Activated CD8-positive, alpha-beta T cell treated with anti-CD3 and anti-CD28 coated beads, Interleukin-2, amount 10 ng/mL, durations not matched to agents 7 days and 5 days (primary cell): Measurements from ENCODE around the gene TBC1D5. TPM values are rescaled to one million over a fixed set of nuclear protein-coding genes. Genes with fewer than 3 reads are reported as not detected.
A peak's percentile ranks its signal among the peaks of the same experiment; 100 is the strongest.

ENCODE experiments used
- ATAC-seq: fragments of 150-1000 bp; cut with Tn5 transposase; one replicate; pipeline ENCODE4 v1.10.0; 2021; ENCODE audit warnings: moderate library complexity
- CTCF ChIA-PET: fragments of 350-600 bp; sonication (Branson Sonifier 250); formaldehyde crosslinking; loops from one replicate; lab custom pipeline; 2021; ENCODE audit warnings: antibody characterized with exemption; lab: Charles Lee
- POLR2A ChIA-PET: fragments of 350-600 bp; sonication (Branson Sonifier 250); formaldehyde crosslinking; loops from one replicate; lab custom pipeline; 2021; ENCODE audit warnings: antibody characterized with exemption; lab: Charles Lee
- DNase-seq: peaks from one replicate; pipeline ENCODE4 v3.0.0-alpha.2; 2020
- H3K27ac Mint-ChIP-seq: one replicate; pipeline ENCODE4 v1.8.0; 2021; ENCODE audit warnings: mild to moderate bottlenecking, mixed read lengths
- H3K27me3 Mint-ChIP-seq: one replicate; pipeline ENCODE4 v1.8.0; 2021; ENCODE audit warnings: low read depth, mixed read lengths
- H3K36me3 Mint-ChIP-seq: one replicate; pipeline ENCODE4 v1.8.0; 2021; ENCODE audit warnings: low read depth, mixed read lengths
- H3K4me1 Mint-ChIP-seq: one replicate; pipeline ENCODE4 v1.8.0; 2021; ENCODE audit warnings: low read depth, mixed read lengths
- H3K4me3 Mint-ChIP-seq: one replicate; pipeline ENCODE4 v1.8.0; 2021; ENCODE audit warnings: mild to moderate bottlenecking, mixed read lengths
- H3K9me3 Mint-ChIP-seq: one replicate; pipeline ENCODE4 v1.8.0; 2022; ENCODE audit warnings: mixed read lengths; ENCODE audit not compliant: insufficient read depth
- total RNA-seq, 2 experiments: library from RNA; stranded (reverse); gene quantifications; one replicate each; pipeline ENCODE4 v1.2.3, GENCODE V29; 2021

TBC1D5 gene
- total RNA-seq, 2 experiments from 2014 or later, result 51.2 to 52.8 TPM

DNA sequence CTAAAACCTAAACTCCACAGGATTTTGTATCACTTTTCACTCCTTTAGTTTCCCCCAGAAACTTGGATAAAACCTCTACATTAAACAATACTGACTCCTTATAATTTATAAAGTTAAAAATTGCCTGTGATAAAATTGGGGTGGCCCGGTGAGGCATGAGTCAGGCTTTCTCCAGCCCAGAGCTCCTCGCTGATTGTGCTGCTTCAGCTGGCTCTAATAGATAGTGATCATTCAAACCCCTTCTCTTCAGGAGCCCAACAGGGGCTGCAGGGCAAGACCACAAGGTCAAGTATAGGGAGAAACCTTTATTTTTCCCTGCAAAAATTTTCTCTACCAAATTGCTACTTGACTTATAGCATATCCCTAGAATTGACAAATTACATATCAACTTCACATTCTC lies 549.4 kb downstream of the TBC1D5 start:
- Mint-ChIP-seq H3K36me3 (peaks cover 2% of the 10 kb centered on the region), H3K4me3 (no peak overlapping the region), H3K9me3 (no peaks in the 10 kb centered on the region), H3K4me1 (peaks cover 22% of the 10 kb centered on the region), H3K27ac (no peak overlapping the region), H3K27me3 (no peaks in the 10 kb centered on the region)
- CTCF ChIA-PET, result interaction anchor here (1.0 kb wide), 1 partner anchor 14 kb away, joined by 3 read pairs; no protein-coding TSS in a partner anchor
- POLR2A ChIA-PET, result no interaction called here
- no peak for DNase-seq
- ATAC-seq, result no peak

GRCh38 chr3:17190353-17191078 lies 551.9 kb downstream of the TBC1D5 start:
- POLR2A ChIA-PET, result no interaction called here
- Mint-ChIP-seq H3K36me3 (peaks cover 2% of the 10 kb centered on the region), H3K4me1 (peaks cover 17% of the 10 kb centered on the region), H3K9me3 (no peaks in the 10 kb centered on the region), H3K27me3 (no peaks in the 10 kb centered on the region), H3K4me3 (no peak overlapping the region), H3K27ac (no peak overlapping the region)
- ATAC-seq, result no peak
- CTCF ChIA-PET, result no interaction called here
- no peak for DNase-seq

DNA sequence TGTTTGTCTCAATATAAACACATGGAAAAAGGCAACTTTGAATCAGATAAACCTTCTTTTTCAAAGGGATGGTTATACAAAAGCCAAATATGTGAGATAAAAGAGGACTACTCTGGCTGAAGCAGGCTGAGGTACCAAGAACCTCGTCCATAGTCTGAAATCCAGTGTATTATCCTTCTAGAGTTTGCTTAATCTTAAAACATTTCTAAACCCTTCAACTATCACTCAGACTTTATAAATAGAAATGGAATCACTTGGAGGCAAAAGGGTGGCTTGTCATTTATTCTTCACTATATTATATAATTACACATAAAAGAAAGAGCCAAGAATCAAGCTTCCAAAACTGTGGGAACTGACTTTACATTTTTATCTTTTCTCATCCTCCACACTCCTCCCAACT lies 554.1 kb downstream of the TBC1D5 start:
- no peak for ATAC-seq
- POLR2A ChIA-PET, result no interaction called here
- Mint-ChIP-seq H3K36me3 (peaks cover 6% of the 10 kb centered on the region), H3K9me3 (no peaks in the 10 kb centered on the region), H3K4me3 (no peak overlapping the region), H3K27ac (no peak overlapping the region), H3K27me3 (no peaks in the 10 kb centered on the region), H3K4me1 (peaks cover 17% of the 10 kb centered on the region)
- DNase-seq, result no peak
- CTCF ChIA-PET, result no interaction called here

DNA sequence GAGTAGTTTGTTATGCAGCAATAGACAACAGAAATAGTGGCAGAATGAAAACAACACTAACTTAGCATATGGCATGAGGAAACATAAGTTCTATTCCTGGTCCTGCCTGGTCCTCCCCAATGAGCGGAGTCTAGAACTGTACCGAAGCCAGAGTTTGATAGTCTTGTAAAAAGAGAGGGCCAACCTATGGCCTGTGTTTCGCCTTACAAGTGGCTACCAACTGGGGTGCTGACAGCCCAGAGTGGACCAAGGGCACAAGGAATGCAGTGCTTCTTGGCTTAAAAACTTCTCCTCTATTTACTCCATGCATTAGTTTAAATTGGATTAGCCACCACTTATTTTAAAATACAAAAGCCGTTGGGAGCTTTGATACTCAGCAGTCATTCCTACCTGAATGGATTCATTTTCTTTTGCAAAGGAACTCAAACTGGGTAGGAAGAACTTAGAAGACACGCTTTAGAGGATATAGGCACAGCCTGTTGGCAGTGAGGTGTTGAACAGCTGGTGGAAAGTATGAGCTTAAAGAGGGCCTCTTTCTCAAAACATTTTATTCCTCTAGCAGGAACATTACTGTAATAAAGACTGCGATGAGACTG lies 554.7 kb downstream of the TBC1D5 start:
- Mint-ChIP-seq H3K27me3 (no peaks in the 10 kb centered on the region), H3K4me3 (no peak overlapping the region), H3K27ac (no peak overlapping the region), H3K4me1 (peaks cover 23% of the 10 kb centered on the region), H3K36me3 (peaks cover 13% of the 10 kb centered on the region), H3K9me3 (no peaks in the 10 kb centered on the region)
- ChIA-PET CTCF (interaction anchor here (0.9 kb wide), 1 partner anchor 8 kb away, joined by 3 read pairs; no protein-coding TSS in a partner anchor), POLR2A (no interaction called here)
- DNase-seq, result no peak
- no peak for ATAC-seq

DNA sequence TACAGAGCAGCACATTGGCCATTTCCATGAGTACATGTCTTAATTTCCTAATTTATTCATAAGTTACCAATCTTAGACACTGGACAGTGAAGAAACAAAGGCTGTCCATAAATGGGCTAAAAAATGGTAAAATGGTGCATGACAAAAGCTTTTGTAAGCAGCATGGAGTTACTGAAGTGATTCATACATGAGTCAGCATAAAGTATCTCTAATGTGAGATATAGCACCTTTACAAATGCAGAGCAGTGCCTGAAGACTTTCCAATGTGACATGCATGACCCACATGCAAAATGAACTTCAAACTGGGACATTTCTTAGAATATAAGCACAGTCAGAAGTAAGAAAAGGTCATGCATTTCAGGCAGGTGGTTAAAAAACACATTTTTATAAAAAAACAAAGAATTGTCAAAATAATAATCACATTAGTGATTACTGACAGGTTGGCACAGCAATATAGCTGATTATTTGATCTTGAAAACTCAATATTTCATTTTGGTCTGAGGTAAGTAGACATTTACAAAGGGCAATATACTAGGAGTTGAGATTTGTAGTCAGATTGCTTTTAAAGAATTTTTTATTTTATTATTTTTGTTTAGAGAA lies 558.4 kb downstream of the TBC1D5 start:
- Mint-ChIP-seq H3K4me1 (peaks cover 31% of the 10 kb centered on the region), H3K27me3 (no peaks in the 10 kb centered on the region), H3K27ac (no peak overlapping the region), H3K9me3 (no peaks in the 10 kb centered on the region), H3K36me3 (peaks cover 28% of the 10 kb centered on the region), H3K4me3 (no peak overlapping the region)
- CTCF ChIA-PET, result interaction anchor here (0.6 kb wide), 1 partner anchor 703 kb away, joined by 3 read pairs; no protein-coding TSS in a partner anchor
- POLR2A ChIA-PET, result no interaction called here
- DNase-seq (no peak), ATAC-seq (no peak)

DNA sequence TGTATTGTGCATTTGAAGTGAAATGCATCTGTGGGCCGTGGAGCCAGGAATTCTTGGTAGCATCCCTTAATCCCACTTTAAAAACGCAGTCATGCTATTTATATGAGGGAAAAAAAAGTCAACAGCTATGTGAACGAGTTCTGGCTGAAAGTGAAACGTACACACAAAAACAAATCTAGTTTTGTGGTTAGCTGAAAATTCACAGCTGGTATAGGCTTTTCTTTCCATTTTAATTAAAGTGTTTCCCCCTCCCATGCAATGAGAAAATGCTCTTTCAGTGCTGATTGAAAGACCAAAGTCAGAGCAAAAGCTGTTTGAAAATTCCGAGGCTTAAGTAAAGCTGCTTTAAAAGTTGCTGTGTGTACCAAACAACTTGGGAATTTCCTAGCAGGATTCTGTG lies 560.3 kb downstream of the TBC1D5 start:
- no peak overlapping the region for H3K27ac Mint-ChIP-seq
- peak overlapping the region; percentile 36 for H3K4me3 Mint-ChIP-seq
- H3K27me3 Mint-ChIP-seq, result no peaks in the 10 kb centered on the region
- CTCF ChIA-PET, result interaction anchor here (0.8 to 1.3 kb wide), 3 partner anchors 17 to 348 kb away, joined by 3 read pairs; no protein-coding TSS in a partner anchor
- H3K9me3 Mint-ChIP-seq, result no peaks in the 10 kb centered on the region
- H3K36me3 Mint-ChIP-seq, result peaks cover 32% of the 10 kb centered on the region
- ATAC-seq, result no peak
- POLR2A ChIA-PET, result no interaction called here
- no peak for DNase-seq
- H3K4me1 Mint-ChIP-seq, result peaks cover 31% of the 10 kb centered on the region

DNA sequence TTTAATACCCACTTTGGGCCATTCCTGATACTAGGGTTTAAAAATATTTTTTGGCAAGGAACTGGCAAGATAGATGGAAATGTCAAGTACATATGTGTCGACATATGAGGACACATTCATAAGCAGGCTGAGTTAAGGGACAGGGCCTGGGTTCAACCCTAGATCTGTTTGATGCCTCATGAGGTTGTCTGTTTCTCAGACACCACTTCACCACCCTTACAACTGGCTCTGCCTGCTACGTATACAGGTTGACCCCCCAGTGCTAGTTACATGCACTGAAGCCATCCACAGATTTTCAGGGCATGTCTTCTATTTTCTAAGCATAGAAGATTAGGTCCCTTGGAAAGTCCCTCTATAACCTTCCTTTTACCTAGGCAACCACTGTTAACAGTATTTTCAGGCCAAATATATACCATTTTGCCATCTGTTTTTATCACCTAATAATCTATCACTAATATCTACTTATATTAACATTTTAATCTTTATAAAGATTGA lies 561.0 kb downstream of the TBC1D5 start:
- ATAC-seq (no peak), DNase-seq (no peak)
- Mint-ChIP-seq H3K27me3 (no peaks in the 10 kb centered on the region), H3K9me3 (no peaks in the 10 kb centered on the region), H3K4me3 (no peak overlapping the region), H3K4me1 (peaks cover 31% of the 10 kb centered on the region), H3K27ac (no peak overlapping the region), H3K36me3 (peaks cover 33% of the 10 kb centered on the region)
- CTCF ChIA-PET, result no interaction called here
- POLR2A ChIA-PET, result interaction anchor here (0.9 kb wide), 1 partner anchor 30 kb away, joined by 3 read pairs; no protein-coding TSS in a partner anchor

DNA sequence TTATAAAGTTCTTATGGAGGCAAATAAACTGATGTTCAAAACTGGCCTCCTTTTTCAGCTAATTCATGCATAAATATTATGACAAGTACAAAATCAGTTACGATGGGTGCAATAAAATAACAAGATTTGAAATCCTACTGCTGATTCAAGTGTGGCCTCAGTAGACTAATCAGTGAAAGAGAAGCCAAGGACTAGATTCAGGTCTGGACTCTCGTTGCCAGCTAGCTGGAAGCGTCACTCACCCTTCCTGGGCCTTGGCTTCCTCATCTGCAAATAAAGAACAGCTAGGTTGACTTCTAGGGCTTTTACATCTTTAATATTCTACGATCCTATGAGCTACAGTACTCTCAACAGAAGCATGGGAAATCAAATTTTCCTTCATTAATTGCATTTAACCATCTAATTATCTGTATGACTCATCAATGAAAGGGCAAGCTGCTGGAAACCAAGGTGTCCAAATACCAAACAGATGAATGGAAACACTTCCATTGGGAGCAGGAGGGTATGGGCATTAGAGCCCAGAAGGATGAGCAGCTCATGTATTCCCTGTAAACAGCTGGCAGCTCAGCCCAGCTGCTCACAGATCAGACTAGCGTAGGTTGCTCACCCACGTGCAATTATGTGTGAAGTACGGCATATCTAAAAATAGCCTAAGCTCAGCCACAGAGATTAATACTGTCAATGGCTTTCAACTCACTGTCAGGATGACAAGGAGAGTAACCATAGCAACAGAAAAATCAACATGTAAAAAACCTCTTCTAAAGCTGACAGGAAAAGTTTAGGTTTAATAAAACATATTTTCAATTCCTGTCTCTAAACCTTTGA lies 562.8 kb downstream of the TBC1D5 start:
- H3K4me1 Mint-ChIP-seq, result peaks cover 31% of the 10 kb centered on the region
- CTCF ChIA-PET, result interaction anchor here (0.7 to 0.8 kb wide), 2 partner anchors 14 to 38 kb away, joined by 3 read pairs; no protein-coding TSS in a partner anchor
- DNase-seq (no peak), ATAC-seq (no peak)
- peaks cover 31% of the 10 kb centered on the region for H3K36me3 Mint-ChIP-seq
- H3K27ac Mint-ChIP-seq, result no peak overlapping the region
- peaks cover 1% of the 10 kb centered on the region for H3K27me3 Mint-ChIP-seq
- H3K9me3 Mint-ChIP-seq, result no peaks in the 10 kb centered on the region
- POLR2A ChIA-PET, result no interaction called here
- no peak overlapping the region for H3K4me3 Mint-ChIP-seq

- H3K27ac Mint-ChIP-seq, result no peak overlapping the region
- no peak overlapping the region for H3K4me3 Mint-ChIP-seq
- ATAC-seq, result no peak
- CTCF ChIA-PET, result no interaction called here
- H3K9me3 Mint-ChIP-seq, result no peaks in the 10 kb centered on the region
- peaks cover 18% of the 10 kb centered on the region for H3K36me3 Mint-ChIP-seq
- H3K4me1 Mint-ChIP-seq, result peaks cover 14% of the 10 kb centered on the region
- POLR2A ChIA-PET, result no interaction called here
- peaks cover 1% of the 10 kb centered on the region for H3K27me3 Mint-ChIP-seq
- DNase-seq, result no peak
These were observed 565.7 kb downstream of the TBC1D5 start for GRCh38 chr3:17176757-17177156.

DNA sequence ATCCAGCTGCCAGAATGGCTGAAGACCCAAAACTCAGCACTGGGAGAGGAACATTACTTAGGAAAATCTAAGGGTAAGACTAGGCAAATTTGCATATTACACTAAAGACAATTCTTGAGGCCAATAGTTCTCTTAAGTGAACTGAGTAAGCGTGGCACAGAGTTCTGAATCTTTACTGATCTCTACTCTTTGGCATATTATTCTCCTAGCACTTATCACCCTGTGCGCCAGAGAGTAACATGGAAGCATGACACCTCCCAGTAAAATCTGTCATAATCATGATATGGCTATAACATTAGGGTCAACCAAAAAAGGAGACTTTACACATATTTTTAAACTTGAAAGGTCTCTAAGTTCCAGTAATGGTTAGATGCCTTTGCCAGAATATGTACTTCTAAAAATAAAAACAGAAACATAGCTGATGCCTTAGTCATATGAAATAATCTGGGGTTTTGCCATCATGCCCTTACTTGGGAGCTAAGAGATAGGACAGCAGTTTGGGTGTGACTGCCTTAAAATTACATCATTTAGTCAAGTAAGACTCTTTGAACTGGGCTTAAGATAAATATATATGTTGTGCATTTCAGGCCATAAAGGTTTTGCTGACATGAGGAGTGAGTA lies 567.1 kb downstream of the TBC1D5 start:
- H3K9me3 Mint-ChIP-seq, result no peaks in the 10 kb centered on the region
- H3K36me3 Mint-ChIP-seq, result peaks cover 12% of the 10 kb centered on the region
- DNase-seq (no peak), ATAC-seq (no peak)
- peaks cover 3% of the 10 kb centered on the region for H3K4me1 Mint-ChIP-seq
- peaks cover 1% of the 10 kb centered on the region for H3K27me3 Mint-ChIP-seq
- ChIA-PET CTCF (no interaction called here), POLR2A (no interaction called here)
- no peak overlapping the region for H3K4me3 Mint-ChIP-seq
- H3K27ac Mint-ChIP-seq, result no peak overlapping the region

DNA sequence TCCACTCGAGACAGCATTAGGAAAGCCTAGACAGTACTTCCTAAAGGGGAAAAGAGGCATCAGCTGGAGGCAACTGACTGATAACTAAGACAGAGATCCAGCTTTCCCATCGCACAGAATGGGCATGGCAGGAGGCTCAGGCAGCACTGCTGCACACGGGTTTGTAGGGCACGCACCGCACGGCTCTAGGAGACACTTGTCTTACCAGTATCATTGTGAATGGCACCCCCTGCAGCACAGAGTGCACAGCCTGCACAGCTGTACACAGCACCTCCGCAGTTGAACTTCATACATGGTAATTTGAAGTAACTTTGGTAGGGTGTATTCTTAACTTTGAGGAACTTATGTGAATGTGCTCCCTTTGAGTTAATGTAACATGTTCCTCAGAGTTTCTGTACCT lies 576.1 kb downstream of the TBC1D5 start:
- H3K27ac Mint-ChIP-seq, result no peak overlapping the region
- H3K27me3 Mint-ChIP-seq, result no peaks in the 10 kb centered on the region
- no peak for DNase-seq
- H3K36me3 Mint-ChIP-seq, result peaks cover 33% of the 10 kb centered on the region
- H3K4me1 Mint-ChIP-seq, result no peaks in the 10 kb centered on the region
- ChIA-PET CTCF (no interaction called here), POLR2A (no interaction called here)
- ATAC-seq, result no peak
- no peak overlapping the region for H3K4me3 Mint-ChIP-seq
- no peaks in the 10 kb centered on the region for H3K9me3 Mint-ChIP-seq
